ENCODE measurements around the gene PNPLA3.

The PNPLA3 gene

GRCh38 chr22:43995057-43995685 is 71.6 kb downstream of the PNPLA3 start:
- no peak overlapping the region for H3K27ac ChIP-seq
- TF ChIP-seq, protein P1, sequence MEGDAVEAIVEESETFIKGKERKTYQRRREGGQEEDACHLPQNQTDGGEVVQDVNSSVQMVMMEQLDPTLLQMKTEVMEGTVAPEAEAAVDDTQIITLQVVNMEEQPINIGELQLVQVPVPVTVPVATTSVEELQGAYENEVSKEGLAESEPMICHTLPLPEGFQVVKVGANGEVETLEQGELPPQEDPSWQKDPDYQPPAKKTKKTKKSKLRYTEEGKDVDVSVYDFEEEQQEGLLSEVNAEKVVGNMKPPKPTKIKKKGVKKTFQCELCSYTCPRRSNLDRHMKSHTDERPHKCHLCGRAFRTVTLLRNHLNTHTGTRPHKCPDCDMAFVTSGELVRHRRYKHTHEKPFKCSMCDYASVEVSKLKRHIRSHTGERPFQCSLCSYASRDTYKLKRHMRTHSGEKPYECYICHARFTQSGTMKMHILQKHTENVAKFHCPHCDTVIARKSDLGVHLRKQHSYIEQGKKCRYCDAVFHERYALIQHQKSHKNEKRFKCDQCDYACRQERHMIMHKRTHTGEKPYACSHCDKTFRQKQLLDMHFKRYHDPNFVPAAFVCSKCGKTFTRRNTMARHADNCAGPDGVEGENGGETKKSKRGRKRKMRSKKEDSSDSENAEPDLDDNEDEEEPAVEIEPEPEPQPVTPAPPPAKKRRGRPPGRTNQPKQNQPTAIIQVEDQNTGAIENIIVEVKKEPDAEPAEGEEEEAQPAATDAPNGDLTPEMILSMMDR (conservative IDR thresholded peaks at IDR 0.05) = no peak
- TF ChIP-seq ZFX (IDR thresholded peaks at IDR 0.05) = no peak

DNA sequence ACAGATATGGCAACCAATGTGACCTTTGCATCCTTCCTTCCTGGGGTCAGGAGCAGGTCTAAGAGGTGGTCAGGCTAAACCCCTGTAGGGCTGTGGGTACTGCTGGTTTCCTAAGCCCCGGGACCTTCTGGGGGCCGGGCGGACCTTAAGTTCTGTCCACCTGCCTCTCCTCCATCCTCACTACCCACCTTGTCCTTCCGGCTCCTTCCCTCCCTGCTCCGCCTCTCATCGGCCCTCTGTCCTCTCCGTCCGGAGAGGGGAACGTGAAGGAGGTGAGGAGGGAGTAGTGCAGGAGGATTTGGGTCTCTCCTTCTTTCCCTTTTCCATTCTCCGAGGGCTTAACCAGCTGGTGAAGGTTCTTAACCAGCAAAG is 72.2 kb downstream of the PNPLA3 start:
- no peak overlapping the region for H3K27ac ChIP-seq
- TF ChIP-seq ZFX (IDR thresholded peaks at IDR 0.05) = no peak
- TF ChIP-seq, protein P1 (conservative IDR thresholded peaks at IDR 0.05) = no peak

DNA sequence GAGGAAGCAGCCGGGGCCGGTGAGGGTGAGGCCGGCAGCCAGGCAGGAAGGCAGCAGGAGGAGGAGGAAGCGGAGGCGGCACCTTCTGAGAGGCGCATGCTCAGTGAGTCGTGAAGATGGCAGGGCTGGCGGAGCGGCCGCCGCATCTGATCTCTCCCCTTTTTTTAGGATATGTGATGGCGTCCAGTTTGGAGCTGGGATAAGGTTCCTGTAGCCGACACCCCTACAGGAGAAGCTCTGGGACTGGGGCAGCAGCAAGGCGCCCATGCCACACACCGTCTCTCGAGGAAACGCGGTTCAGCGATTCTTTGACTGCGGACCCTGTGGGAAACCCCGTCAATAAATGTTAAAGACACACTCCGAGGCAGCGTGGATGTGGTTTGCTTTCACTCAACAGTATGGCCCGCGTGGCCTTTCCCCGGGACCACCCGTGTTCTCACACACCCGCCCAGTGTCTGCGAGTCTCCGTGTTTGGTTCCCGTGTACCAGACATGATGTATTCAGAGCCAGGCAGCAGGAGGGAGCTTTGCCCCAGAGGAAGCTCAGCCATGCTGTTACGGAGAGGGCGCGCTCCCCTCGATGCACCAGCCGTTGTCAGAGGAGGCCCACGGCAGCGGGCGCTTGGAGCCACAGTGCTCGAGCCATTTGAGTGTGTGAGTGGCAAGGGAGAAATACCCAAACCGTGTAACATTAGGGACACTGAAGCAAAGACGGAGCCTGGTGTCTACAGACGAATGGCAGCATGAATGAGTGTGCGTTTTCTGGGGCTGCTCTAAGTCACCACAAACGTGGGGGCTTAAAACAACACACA is 72.8 kb downstream of the PNPLA3 start:
- H3K27ac ChIP-seq = no peak overlapping the region
- TF ChIP-seq, protein P1 (conservative IDR thresholded peaks at IDR 0.05) = no peak
- no peak for TF ChIP-seq ZFX (IDR thresholded peaks at IDR 0.05)

DNA sequence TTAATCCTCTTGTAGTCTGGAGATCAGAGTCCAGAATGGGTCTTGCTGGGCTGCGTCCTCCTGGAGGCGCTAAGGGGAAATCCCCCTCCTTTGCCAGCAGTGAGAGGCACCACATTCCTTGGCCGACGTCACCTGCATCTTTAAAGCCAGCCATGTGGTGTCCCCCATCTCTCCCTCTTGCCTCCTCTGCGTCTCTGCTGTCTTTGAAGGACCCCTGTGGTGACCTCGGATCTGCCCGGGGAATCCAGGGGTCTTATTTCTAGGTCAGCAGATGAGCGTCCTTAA is 73.3 kb downstream of the PNPLA3 start:
- H3K27ac ChIP-seq = no peak overlapping the region
- TF ChIP-seq, protein P1 (conservative IDR thresholded peaks at IDR 0.05) = no peak
- no peak for TF ChIP-seq ZFX (IDR thresholded peaks at IDR 0.05)
